Ovary (tissue), 9 donors: ENCODE results near the gene SPSB3. TPM values are rescaled to one million over a fixed set of nuclear protein-coding genes. Genes with fewer than 3 reads are reported as not detected.

Experiments
- DNase-seq, 5 donors: peaks; one replicate each; pipeline ENCODE4 v3.0.0-alpha.2; 2019 to 2020
- H3K27ac ChIP-seq, 2 donors: fragments of 200-600 bp; one replicate each; pipeline versions ENCODE4 v1.5.1 to v1.8.0; 2019 to 2022
- H3K27me3 ChIP-seq: fragments of 200-600 bp; one replicate; pipeline ENCODE4 v1.8.0; 2022
- H3K36me3 ChIP-seq: fragments of 200-600 bp; sonication (generic); one replicate; pipeline ENCODE4 v1.5.1; 2019
- H3K4me1 ChIP-seq: one replicate; pipeline ENCODE4 v1.8.1; 2013; ENCODE audit warnings: mild to moderate bottlenecking, moderate library complexity; ENCODE audit not compliant: insufficient read depth
- H3K4me3 ChIP-seq: fragments of 200-600 bp; sonication (generic); one replicate; pipeline ENCODE4 v1.5.1; 2017
- H3K9me3 ChIP-seq, 2 donors: fragments of 200-600 bp in 1 of 2; sonication (generic) in 1 of 2; one replicate each; pipeline versions ENCODE4 v1.5.1 to v1.8.1; 2013 to 2019; ENCODE audit warnings: mild to moderate bottlenecking in 1 of 2, moderate library complexity in 1 of 2
- CTCF ChIP-seq, 3 donors: fragments of 450-650 bp in 2 of 3; fragments of 200-600 bp in 1 of 3; IDR thresholded peaks; one replicate each; pipeline versions ENCODE4 v1.5.1 to v1.8.0; 2016 to 2022; ENCODE audit warnings: antibody characterized with exemption in 3 of 3, mild to moderate bottlenecking in 1 of 3
- EP300 ChIP-seq: sonication (generic); formaldehyde crosslinking; IDR thresholded peaks from one replicate; pipeline ENCODE4 v1.6.1; 2017; ENCODE audit warnings: antibody characterized with exemption
- POLR2A ChIP-seq: fragments of 450-650 bp; IDR thresholded peaks from one replicate; pipeline ENCODE4 v1.6.1; 2017; ENCODE audit warnings: antibody characterized with exemption, mild to moderate bottlenecking, moderate library complexity
- WGBS, 3 donors: extraction: QIAGEN DNeasy Blood & Tissue Kit in 1 of 3; methylation state at CpG; one replicate each; pipeline versions ENCODE4 v1.1.5 to v1.1.7; 2013 to 2017; 5-methylcytosine and 5-hydroxymethylcytosine counted together
- intact Hi-C, 4 donors: fragments of 100-400 bp; cut with DNase I; formaldehyde crosslinking; loops; one replicate each; pipeline versions ENCODE4 v1.11.0 to v1.15.1; 2022 to 2023
- polyA plus RNA-seq, 2 donors: library from polyadenylated mRNA; stranded (reverse); fragments of 200-250 nt in 1 of 2; fragments of 350-450 nt in 1 of 2; fragmentation: Illumina TruSeq in 1 of 2; extraction: RNeasy Lipid Tissue Mini Kit (QIAGEN cat#74804) in 1 of 2; gene quantifications; one replicate each; pipeline ENCODE4 v1.2.3, GENCODE V29; 2013 to 2014
- total RNA-seq, 7 donors: library from RNA; depleted of rRNA in 2 of 7; stranded (reverse); fragments of >200 nt in 2 of 7; fragmentation: NEBNext Ultra II Directional in 3 of 7; extraction: Animal tissue kit (Norgen Biotek cat#: 25700) in 3 of 7; gene quantifications; one replicate each; pipeline versions ENCODE4 v1.1.0 to v1.2.4, GENCODE V29; 2016 to 2023
- donor health status: DM: no; HTN: no; CAD: no; lungs with moderate emphysema.
- donor health status: DM: no; HTN: no; CAD: no.
- donor health status: Bipolar disorder and iron deficiency.
- donor health status: DM: yes; HTN: yes; CAD: no.
- donor health status: DM: no; HTN: no; CAD: no.
- donor health status: DM: yes; HTN: yes; CAD: no.

SPSB3 gene
- total and polyA plus RNA-seq, 9 donors: 2.4 to 138 (median 57.6) TPM

DNA sequence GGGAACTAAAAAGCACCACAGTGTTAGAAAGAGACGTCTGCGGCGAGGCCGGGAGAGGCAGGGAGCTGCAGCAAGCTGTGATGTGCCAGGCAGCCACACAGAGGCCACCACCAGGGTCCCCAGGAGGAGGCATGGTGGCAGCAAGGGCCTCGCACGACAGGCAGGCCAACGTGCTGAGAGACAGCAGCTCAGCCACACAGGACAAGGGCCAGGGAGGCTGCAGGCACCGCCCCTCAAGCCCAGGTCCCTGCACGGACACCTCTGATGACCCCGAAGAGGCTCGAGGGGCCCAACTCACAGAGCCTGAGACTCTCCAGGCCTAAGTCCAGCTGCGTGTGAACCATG, 38.5 kb upstream of the SPSB3 start:
- Histone ChIP-seq H3K4me3 (no peak overlapping the region), H3K4me1 (peaks cover 4% of the 10 kb centered on the region), H3K36me3 (no peaks in the 10 kb centered on the region), H3K27ac (no peak overlapping the region), H3K9me3 (no peaks in the 10 kb centered on the region), H3K27me3 (no peaks in the 10 kb centered on the region)
- DNase-seq: peak in 1 of 5 donors; percentile 26
- no peak for TF ChIP-seq CTCF (IDR thresholded peaks at IDR 0.05)
- TF ChIP-seq EP300: no peak
- no peak for TF ChIP-seq POLR2A
- intact Hi-C loops: no loop called here
- WGBS, 3 donors: 86 to 91% (median 89%) methylated on average over 11 to 12 of the region's 12 CpGs

- peak in 1 of 5 donors; percentile 26 for DNase-seq
- WGBS, 3 donors: 87 to 88% (median 87%) methylated on average over 22 to 25 of the region's 25 CpGs
- Histone ChIP-seq H3K27ac (no peak overlapping the region), H3K9me3 (no peaks in the 10 kb centered on the region), H3K4me3 (no peak overlapping the region), H3K27me3 (no peaks in the 10 kb centered on the region), H3K36me3 (no peaks in the 10 kb centered on the region), H3K4me1 (no peaks in the 10 kb centered on the region)
- TF ChIP-seq POLR2A (no peak), CTCF (IDR thresholded peaks at IDR 0.05) (no peak), EP300 (no peak)
- intact Hi-C loops: no loop called here
Measured at GRCh38 chr16:1820096-1820945, 38.0 kb upstream of the SPSB3 start.

DNA sequence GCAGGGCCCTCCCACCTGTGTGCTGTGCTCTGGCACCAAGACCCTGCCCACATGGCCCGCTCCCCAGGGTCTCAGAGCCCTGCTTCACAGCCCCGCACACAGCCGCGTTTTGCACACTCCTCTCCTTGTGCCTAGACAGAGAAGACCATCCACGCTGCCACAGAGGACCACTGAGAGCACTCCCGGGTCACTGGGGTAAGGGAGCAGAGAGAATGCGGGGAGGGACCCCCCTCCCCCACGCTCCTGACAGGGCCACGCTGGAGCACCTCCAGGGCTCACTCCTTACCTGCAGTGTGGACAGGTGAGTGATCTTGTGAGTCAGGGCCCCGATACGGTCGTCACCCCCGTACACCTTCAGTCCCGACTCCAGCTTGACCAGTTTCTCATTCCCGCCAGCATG, 37.2 kb upstream of the SPSB3 start:
- no peaks in the 10 kb centered on the region for H3K4me1 ChIP-seq
- TF ChIP-seq POLR2A (no peak), CTCF (IDR thresholded peaks at IDR 0.05) (no peak), EP300 (no peak)
- no peaks in the 10 kb centered on the region for H3K27me3 ChIP-seq
- H3K4me3 ChIP-seq: no peak overlapping the region
- intact Hi-C loops: no loop called here
- DNase-seq: peak in 1 of 5 donors; percentile 29
- H3K36me3 ChIP-seq: no peaks in the 10 kb centered on the region
- no peak overlapping the region for H3K27ac ChIP-seq
- no peaks in the 10 kb centered on the region for H3K9me3 ChIP-seq
- 91 to 92% (median 92%) methylated on average over 15 of the region's 15 CpGs for WGBS, 3 donors

- peak in 2 of 5 donors; percentile 17 to 23 for DNase-seq
- H3K36me3 ChIP-seq: no peaks in the 10 kb centered on the region
- intact Hi-C loops: no loop called here
- H3K27me3 ChIP-seq: no peaks in the 10 kb centered on the region
- 90 to 93% (median 91%) methylated on average over 28 to 35 of the region's 35 CpGs for WGBS, 3 donors
- H3K9me3 ChIP-seq: no peaks in the 10 kb centered on the region
- H3K4me1 ChIP-seq: no peaks in the 10 kb centered on the region
- no peak overlapping the region for H3K27ac ChIP-seq
- no peak for TF ChIP-seq CTCF (IDR thresholded peaks at IDR 0.05)
- TF ChIP-seq EP300: no peak
- no peak for TF ChIP-seq POLR2A
- no peak overlapping the region for H3K4me3 ChIP-seq
Measured at GRCh38 chr16:1818873-1819525, 36.6 kb upstream of the SPSB3 start.
